ENCODE data around the gene TLE1.

GRCh38 chr9:81537964-81538363, 151.4 kb downstream of the TLE1 start:
- TF ChIP-seq, protein P1, sequence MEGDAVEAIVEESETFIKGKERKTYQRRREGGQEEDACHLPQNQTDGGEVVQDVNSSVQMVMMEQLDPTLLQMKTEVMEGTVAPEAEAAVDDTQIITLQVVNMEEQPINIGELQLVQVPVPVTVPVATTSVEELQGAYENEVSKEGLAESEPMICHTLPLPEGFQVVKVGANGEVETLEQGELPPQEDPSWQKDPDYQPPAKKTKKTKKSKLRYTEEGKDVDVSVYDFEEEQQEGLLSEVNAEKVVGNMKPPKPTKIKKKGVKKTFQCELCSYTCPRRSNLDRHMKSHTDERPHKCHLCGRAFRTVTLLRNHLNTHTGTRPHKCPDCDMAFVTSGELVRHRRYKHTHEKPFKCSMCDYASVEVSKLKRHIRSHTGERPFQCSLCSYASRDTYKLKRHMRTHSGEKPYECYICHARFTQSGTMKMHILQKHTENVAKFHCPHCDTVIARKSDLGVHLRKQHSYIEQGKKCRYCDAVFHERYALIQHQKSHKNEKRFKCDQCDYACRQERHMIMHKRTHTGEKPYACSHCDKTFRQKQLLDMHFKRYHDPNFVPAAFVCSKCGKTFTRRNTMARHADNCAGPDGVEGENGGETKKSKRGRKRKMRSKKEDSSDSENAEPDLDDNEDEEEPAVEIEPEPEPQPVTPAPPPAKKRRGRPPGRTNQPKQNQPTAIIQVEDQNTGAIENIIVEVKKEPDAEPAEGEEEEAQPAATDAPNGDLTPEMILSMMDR (IDR thresholded peaks at IDR 0.05), result no peak
- no peak for TF ChIP-seq POLR2AphosphoS5 (IDR thresholded peaks at IDR 0.05)
- TF ChIP-seq POLR2A (IDR thresholded peaks at IDR 0.05), result no peak

All from stomach (tissue), 4 donors.